CD4-positive, alpha-beta T cell treated with Interleukin-6 at 100 ng/mL for 8 hours (primary cell): Measurements from ENCODE around the gene RNF10.
"Not testable (repeated sequence)": the region's sequence is repeated elsewhere in the genome, so short reads cannot be mapped to it uniquely, and the experiment has no call there.

Experiments used
- DNase-seq: peaks from one replicate; pipeline ENCODE4 v3.0.0-alpha.2; 2020; ENCODE audit warnings: mixed read lengths, low spot score

The RNF10 gene

GRCh38 chr12:120528861-120529525 is 5.2 kb upstream of the RNF10 start, which contains the start of gene COQ5:
COQ5 (minus strand) TSS chr12:120529158; CDS start chr12:120529141, 17 bp downstream.
- DNase-seq: peak; percentile 80

DNA sequence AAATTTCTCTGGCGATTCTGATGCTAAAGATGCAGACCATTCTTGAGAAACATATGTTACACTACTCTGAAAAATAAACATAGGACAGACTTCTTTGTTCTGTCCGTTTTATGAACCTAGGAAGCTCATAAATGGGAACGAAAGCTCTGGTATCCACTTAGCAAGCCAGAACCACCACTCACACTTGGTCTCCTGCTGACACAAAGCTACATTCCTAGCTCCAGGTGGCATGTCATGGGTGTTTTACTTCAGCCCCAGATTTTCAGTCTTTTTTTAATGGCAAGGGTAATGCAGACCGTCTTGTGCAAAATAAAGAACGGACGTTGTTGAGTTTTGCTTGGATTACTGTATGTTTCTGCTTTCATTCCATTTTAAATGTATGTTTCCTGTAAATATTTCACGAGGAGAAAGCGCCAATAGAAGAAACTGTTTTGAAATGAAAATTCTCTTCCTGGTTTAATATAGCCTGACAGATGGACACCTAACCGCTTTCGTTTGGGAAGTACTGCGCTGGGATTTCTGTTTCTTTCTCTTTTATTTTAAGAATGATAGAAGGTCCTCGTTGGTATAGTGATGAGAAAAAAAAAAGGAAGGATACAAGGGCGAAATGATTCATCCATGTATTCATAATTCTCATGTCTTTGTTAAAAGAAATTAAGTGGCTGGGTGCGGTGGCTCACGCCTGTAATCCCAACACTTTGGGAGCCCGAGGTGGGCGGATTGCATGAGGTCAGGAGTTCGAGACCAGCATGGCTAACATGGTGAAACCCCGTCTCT is 4.3 kb upstream of the RNF10 start:
- no peak for DNase-seq

- not testable (repeated sequence) for DNase-seq
These were observed 3.8 kb upstream of the RNF10 start for GRCh38 chr12:120530418-120530761.

GRCh38 chr12:120532701-120533238 is 1.4 kb upstream of the RNF10 start:
- DNase-seq: no peak

DNA sequence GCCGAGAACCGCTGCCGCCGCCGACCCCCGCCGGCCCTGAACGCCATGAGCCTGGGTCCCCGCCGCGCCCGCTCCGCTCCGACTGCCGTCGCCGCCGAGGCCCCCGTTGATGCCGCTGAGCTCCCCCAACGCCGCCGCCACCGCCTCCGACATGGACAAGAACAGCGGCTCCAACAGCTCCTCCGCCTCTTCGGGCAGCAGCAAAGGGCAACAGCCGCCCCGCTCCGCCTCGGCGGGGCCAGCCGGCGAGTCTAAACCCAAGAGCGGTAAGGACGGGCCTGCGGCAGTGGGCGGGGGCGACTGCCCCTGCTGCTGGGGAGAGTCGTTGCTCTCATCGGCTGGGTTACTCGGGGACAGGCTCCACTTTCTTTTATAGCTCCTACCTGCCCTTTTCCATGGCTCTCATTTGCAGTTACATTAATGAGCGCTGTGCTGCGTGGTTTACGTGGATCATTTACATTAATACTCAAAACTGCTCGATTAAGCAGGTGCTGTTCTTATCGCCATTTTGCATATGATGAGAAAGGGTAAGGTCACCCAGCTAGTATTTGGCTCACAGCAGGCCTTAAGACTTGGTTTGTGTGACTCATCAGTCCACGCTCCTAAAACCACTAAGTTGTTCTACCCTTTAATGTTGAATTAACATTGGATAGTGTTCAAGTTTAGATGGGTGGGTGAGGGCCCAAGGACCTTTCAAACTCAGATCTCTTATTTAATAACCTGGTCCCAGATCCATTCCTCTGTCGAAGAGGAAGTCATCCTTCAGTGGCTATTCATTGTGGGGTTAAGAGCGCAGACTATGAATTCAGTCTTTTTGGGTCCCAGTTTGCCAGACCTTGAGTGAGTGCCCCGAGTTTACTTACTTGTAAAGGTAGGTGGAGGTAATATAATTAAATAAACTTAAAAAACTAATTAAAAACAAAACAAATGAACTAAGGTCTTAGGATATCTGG is 823 bp downstream of the RNF10 start:
- peak; percentile 30 for DNase-seq

DNA sequence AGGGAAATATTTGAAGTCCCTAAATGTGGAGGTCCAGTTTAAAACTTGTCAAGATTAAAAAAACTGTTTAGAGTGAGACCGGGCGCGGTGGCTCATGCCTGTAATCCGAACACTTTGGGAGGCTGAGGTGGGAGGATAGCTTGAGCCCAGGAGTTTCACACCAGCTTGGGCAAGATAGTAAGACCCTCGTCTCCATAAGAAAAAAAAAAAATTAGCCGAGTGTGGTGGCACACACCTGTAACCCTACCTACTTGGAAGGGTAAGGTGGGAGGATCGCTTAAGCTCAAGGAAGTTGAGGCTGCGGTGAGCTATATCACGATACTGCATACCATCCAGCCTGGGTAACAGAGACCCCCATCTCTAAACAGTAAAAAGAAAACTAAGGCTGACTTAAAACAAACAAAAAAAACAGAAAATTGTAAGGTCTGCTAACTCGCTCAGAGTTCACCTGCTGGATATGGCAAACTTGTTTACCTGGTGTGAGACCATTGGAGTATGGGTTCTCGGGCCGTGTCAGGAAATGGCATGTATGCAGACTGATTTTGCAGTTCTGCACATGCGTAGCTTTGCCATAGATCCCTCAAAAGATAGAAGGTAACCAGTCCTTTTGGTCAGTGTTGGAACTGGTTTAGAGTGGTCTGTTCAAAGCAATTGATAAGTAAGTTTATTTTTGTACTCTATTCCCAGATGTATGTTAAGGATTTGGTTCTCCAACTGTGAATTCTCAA is 2.1 kb downstream of the RNF10 start:
- DNase-seq: peak; percentile 40

DNA sequence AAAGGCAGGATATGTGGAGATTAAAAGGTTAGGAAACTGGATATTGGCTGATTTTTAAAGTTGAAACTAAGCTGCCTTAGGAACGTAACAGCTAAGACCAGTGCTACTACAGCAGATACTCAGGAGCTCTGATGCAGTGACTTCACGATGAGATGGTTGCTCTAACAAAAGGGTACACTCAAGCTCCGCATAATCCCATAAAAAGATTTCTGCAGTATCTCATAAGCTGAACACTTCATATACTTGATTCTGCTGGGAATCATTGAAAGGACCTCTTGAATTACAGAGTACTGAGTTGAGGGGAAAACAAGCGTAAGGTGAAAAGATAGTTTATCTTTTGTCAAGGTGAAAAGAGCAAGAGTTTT is 3.7 kb downstream of the RNF10 start:
- DNase-seq: no peak

GRCh38 chr12:120538281-120539156 is 4.4 kb downstream of the RNF10 start:
- peak; percentile 12 for DNase-seq

DNA sequence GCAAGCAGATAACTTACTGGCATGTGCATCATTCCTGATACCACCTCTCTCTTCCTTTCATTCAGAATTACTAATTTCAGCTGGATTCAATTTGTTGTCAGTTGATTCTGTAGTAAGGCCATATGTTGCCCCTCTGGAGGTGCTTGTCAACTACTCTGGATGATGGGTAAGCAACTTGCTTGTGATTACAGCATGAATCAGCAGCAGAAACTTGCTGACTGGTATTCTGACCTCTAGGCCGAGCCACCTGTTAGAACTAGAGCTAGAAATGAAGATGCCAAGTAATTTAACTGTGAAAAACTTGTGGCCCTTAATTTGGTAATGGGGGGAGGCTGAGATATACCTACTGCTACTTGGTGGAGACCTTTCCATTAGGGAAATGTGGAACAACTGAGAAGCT is 5.1 kb downstream of the RNF10 start:
- DNase-seq: no peak

DNA sequence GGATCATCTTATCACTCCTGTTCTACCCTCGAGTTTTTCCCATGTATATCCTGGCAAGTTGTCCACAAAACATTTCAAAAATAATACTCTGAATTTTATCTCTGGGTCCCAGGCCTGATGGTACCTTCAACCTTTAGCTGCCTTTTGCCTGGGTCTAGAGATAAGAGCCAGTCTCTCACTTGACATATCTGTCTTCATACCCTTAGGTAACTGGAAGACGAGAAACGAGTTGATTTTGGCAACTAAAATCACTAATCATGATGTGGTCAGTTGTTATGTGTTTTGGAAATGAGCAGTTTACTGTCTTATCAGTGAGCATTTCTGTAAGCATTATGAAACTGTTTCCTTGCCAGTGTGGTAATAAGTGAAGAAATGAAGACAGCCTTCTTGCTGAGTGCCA is 6.3 kb downstream of the RNF10 start:
- DNase-seq: no peak

- DNase-seq: no peak
These were observed 8.0 kb downstream of the RNF10 start for GRCh38 chr12:120542166-120542565.

- no peak for DNase-seq
These were observed 10.5 kb downstream of the RNF10 start for GRCh38 chr12:120544691-120545090.

DNA sequence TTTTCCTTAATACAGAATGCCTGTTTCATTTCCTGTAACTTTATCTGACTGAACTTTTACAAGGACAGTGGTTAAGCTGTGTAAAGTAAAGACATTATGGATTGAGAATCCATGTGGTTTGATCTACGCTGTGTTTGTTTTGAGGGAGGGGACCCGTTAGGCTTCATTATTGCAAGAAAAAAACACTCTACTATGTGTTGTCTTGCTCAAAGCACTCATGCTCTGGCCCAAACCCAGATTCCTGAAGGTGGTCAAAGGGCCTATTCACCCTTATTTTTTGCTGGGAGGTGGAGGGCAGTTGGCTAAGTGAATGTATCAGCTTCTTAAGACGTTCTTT is 11.9 kb downstream of the RNF10 start:
- DNase-seq: no peak

- no peak for DNase-seq
These were observed 20.5 kb downstream of the RNF10 start for GRCh38 chr12:120554678-120555077.

DNA sequence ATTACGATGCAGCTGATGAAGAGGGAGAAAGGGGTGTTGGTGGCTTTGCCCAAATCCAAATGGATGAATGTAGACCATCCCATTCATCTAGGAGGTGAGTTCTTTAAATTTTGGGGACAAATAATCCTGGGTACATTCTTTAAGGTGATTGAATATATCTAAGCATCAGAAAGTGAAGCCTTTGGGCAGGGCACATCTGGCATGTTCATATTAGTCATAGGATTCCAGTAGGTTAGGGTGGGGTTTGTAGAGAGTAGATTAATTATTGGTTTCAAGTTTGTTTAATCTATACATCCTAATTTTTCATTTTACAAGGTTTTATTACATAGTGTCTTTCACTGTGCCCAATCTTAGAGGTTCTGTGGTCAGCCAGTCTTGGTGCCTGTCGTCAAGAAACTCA is 23.4 kb downstream of the RNF10 start:
- DNase-seq: no peak

DNA sequence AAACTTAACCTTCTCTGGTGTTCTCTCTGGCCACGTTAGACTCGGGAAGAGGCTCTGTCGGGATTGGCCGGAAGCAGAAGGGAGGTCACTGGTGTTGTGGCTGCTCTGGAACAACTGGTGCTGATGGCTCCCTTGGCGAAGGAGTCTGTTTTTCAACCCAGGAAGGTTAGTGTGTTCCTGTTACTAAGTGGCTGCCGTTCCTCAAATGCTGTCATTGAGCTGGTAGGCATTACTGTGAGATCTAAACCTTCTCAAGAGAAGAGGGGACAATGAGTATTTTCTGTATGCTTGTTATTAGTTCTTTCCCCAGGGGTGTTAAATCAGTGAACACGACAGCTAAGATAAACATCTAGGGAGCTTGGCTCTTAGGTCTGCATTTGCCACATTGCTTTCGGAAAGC is 28.8 kb downstream of the RNF10 start:
- no peak for DNase-seq

DNA sequence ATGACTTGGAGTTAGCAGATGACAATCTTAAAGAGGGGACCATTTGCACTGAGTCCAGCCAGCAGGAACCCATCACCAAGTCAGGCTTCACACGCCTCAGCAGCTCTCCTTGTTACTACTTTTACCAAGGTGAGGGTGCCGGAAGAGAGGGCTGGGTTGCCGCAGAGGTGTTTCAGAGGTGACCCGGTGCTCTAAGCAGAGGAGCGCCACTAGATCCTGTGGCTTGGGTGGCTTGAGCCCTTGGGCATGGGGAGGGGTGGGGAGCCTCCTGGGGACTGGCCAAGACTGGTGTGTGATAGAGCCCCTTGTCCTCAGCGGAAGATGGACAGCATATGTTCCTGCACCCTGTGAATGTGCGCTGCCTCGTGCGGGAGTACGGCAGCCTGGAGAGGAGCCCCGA is 29.3 kb downstream of the RNF10 start:
- DNase-seq: no peak

- DNase-seq: no peak
These were observed 37.1 kb downstream of the RNF10 start for GRCh38 chr12:120571299-120571698.

- DNase-seq: no peak
These were observed 39.4 kb downstream of the RNF10 start for GRCh38 chr12:120573560-120573959.

GRCh38 chr12:120574106-120574505 is 40.0 kb downstream of the RNF10 start:
- no peak for DNase-seq

GRCh38 chr12:120579179-120579578 is 45.0 kb downstream of the RNF10 start:
- DNase-seq: no peak
